Measurements from ENCODE around the gene INPP5F.

DNA sequence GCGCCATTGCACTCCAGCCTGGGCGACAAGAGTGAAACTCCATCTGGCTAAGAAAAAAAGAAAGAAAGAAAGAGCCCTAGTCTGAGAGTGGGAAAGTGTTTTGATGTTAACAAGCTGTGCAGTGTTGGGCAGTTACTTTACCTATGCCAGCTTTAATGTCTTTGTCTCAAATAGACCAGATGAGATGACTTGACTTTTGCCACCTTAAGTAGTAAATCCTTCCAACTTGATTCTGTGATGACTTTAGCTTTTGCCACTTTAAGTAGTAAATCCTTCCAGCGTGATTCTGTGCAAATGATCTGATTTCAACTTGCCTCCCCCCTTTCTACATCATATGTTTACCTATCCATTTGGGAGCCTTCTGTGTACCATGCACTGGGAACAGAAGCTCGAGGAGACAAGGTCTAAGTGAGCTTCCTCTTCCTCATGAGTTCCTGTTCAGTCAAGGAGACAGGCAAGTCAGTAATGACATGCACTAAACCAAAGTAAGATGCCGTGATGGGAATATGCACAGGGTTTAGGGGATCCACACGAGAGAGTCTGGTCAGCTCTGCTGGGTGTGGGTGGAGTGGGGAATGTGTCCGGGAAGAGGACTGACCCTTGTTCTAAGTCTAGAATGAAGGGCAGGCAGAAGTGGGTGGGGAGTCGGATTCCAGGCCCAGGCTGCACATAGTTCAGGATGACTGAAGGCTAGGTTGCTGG is 17.2 kb downstream of the INPP5F start:
- TF ChIP-seq, protein P1, sequence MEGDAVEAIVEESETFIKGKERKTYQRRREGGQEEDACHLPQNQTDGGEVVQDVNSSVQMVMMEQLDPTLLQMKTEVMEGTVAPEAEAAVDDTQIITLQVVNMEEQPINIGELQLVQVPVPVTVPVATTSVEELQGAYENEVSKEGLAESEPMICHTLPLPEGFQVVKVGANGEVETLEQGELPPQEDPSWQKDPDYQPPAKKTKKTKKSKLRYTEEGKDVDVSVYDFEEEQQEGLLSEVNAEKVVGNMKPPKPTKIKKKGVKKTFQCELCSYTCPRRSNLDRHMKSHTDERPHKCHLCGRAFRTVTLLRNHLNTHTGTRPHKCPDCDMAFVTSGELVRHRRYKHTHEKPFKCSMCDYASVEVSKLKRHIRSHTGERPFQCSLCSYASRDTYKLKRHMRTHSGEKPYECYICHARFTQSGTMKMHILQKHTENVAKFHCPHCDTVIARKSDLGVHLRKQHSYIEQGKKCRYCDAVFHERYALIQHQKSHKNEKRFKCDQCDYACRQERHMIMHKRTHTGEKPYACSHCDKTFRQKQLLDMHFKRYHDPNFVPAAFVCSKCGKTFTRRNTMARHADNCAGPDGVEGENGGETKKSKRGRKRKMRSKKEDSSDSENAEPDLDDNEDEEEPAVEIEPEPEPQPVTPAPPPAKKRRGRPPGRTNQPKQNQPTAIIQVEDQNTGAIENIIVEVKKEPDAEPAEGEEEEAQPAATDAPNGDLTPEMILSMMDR (conservative IDR thresholded peaks at IDR 0.05 in 1 of 2, IDR thresholded peaks at IDR 0.05 in 1 of 2; ENCODE audit: low read depth in 1 of 2, low read length in 2 of 2): no peak
- no peak for TF ChIP-seq EZH2 (IDR thresholded peaks at IDR 0.05; ENCODE audit: low read length, missing control alignments)
